ENCODE results near the gene DPCD.

Gene DPCD

GRCh38 chr10:101587725-101588653 is at the start of gene DPCD, which contains the start of gene POLL:
DPCD (plus strand) TSS chr10:101588321; CDS start chr10:101588337, 16 bp downstream.
POLL (minus strand) TSS chr10:101588257; CDS start chr10:101587360, 897 bp downstream.
- peak; percentile 59 to 97 (median 89) for DNase-seq

GRCh38 chr10:101538446-101538845 is 49.7 kb upstream of the DPCD start:
- DNase-seq: no peak

- no peak for DNase-seq
Observed at GRCh38 chr10:101545898-101546297, 42.2 kb upstream of the DPCD start.

GRCh38 chr10:101550965-101551364 is 37.2 kb upstream of the DPCD start:
- DNase-seq: no peak

GRCh38 chr10:101552442-101552841 is 35.7 kb upstream of the DPCD start:
- no peak for DNase-seq

- DNase-seq: no peak
Observed at GRCh38 chr10:101557541-101557940, 30.6 kb upstream of the DPCD start.

GRCh38 chr10:101558204-101558603 is 29.9 kb upstream of the DPCD start:
- DNase-seq: no peak

- DNase-seq: no peak
Observed at GRCh38 chr10:101558671-101559595, 29.2 kb upstream of the DPCD start.

- no peak for DNase-seq
Observed at GRCh38 chr10:101559596-101560297, 28.4 kb upstream of the DPCD start.

GRCh38 chr10:101560298-101561067 is 27.6 kb upstream of the DPCD start:
- no peak for DNase-seq

GRCh38 chr10:101561068-101561915 is 26.8 kb upstream of the DPCD start:
- no peak for DNase-seq

GRCh38 chr10:101562231-101562630 is 25.9 kb upstream of the DPCD start:
- DNase-seq: no peak

- DNase-seq: no peak
Observed at GRCh38 chr10:101563007-101563406, 25.1 kb upstream of the DPCD start.

- no peak for DNase-seq
Observed at GRCh38 chr10:101563497-101564040, 24.6 kb upstream of the DPCD start.

GRCh38 chr10:101564490-101564991 is 23.6 kb upstream of the DPCD start:
- DNase-seq: no peak

- DNase-seq: no peak
Observed at GRCh38 chr10:101565370-101565900, 22.7 kb upstream of the DPCD start.

GRCh38 chr10:101565936-101566332 is 22.2 kb upstream of the DPCD start:
- DNase-seq: no peak

- peak in 22 of 56 donors; percentile 6 to 57 (median 32) for DNase-seq
Observed at GRCh38 chr10:101566333-101567164, 21.6 kb upstream of the DPCD start.
